HG03565 (cell line): ENCODE results near the gene SPDYC.

Experiments
- ATAC-seq: cut with Tn5 transposase; IDR thresholded peaks from one replicate; pipeline ENCODE4 v1.9.1; 2021; ENCODE audit warnings: mild to moderate bottlenecking, moderate library complexity; ENCODE audit not compliant: unreplicated experiment

SPDYC gene

DNA sequence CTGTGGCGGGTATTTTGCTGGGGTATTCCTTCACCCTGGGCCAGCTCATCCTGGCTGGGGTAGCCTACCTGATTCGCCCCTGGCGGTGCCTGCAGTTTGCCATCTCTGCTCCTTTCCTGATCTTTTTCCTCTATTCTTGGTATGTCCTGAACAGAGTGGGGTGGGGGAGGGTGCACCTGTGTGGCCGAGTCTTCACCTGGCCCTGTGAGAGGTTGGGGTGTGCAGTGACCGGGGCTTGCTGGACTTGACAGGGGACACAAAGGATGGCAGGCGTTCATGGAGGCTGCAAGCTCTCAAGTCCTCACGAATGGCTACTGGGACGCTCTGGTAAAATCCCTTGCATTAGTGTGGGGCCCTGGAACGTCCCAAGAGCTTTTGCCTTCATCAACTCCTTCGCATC, 51.0 kb downstream of the SPDYC start:
- ATAC-seq = no peak
